ENCODE measurements around the gene LGR4.
A peak's percentile ranks its signal among the peaks of the same experiment; 100 is the strongest.

Gene LGR4

GRCh38 chr11:27381238-27381666 is 91.3 kb downstream of the LGR4 start:
- DNase-seq (ENCODE audit: low read depth, low spot score): no peak

DNA sequence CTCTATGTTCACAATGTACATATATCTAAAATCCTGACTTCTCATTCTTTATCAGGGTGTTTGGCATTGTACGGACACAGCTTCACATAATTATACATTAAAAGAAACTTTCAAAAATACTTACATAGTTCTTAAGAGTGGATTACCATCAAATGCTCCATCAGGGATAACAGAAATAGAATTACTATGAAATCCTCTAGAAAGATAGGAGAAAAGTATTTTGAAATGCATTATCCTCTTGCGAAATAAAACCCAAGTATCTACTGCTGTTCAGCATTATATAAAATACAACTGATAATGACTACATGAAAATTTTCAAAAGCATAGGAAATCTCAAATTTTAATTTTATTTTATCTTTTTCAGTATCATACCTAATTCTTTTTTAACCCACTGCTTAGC is 91.8 kb downstream of the LGR4 start:
- no peak for DNase-seq (ENCODE audit: low read depth, low spot score)

DNA sequence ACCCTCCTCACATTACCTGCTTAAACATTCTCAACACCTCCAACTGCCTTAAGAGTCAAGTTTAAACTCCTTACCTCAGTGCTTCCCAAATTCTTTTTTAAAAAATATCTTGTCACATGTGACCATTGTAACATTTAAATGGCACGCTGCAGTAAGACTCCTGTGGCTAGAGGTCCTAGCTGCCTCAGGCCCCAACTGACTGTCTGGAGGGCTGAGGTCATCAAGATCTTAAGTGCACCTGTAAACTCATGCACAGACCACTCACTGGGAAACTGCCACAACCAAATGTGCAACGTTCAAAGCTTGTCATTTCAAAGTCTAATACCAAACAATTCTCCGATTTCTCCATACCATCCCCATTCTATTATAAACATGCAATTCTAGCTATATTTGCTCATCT is 93.1 kb downstream of the LGR4 start:
- DNase-seq (ENCODE audit: low read depth, low spot score): no peak

GRCh38 chr11:27375370-27375769 is 97.2 kb downstream of the LGR4 start:
- no peak for DNase-seq (ENCODE audit: low read depth, low spot score)

GRCh38 chr11:27373856-27374602 is 98.6 kb downstream of the LGR4 start:
- no peak for DNase-seq (ENCODE audit: low read depth, low spot score)

DNA sequence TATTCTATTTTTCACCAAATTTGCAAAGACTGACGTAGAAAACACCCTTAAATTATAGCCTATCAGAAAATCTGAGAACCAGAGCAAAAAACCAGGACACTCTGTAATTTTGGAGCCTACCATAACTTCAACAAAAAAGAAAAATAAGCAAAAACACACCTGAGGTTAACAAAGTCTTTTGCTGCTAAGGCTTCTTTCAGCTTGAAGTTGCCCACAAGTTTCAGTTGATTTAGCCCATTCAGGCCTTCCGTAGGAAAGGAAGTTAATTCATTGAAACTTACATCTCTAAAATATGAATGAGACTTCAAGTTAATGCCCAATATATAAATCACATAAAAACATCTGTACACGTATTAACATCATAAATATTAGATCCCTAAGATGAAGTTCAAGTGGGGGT is 99.2 kb downstream of the LGR4 start:
- DNase-seq (ENCODE audit: low read depth, low spot score): no peak

DNA sequence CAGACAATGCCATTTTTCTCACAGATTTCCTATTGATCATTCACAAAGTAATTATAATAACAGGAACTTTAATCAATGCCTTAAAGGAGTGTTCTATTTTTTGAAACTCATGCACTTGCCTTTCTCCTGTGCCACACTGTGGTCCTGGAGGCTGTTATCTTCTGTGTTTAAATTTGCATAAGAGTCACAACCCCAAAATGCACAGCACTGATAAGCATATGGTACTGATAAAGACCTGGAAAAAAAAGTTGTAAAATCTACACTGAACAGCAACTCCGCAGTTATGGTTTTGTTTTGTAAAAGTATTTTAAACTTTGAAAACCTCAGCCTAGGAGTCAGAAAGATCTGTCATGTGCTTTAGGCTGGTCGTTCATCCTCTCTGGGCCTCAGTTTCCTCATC is 100.4 kb downstream of the LGR4 start:
- no peak for DNase-seq (ENCODE audit: low read depth, low spot score)

DNA sequence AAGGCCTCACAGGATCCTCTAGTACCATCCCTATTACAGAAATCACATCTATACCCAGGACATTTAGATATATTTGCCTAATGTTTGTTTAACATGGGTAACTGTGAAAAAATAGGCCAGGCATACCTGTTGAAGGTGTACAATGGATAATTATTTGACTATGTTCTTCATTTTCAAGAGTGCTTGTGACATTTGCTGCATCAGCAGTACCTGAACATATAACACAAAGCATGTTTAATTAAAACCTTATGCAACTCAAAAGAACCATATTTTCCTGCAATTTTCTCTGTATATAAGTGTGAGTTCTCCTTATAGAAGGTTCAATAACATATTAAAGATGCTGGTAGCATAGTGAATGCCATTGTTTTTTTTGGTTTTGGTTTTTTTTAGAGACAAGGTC is 101.1 kb downstream of the LGR4 start:
- DNase-seq (ENCODE audit: low read depth, low spot score): no peak

- DNase-seq (ENCODE audit: low read depth, low spot score): no peak
Observed at GRCh38 chr11:27370374-27370773, 102.2 kb downstream of the LGR4 start.

DNA sequence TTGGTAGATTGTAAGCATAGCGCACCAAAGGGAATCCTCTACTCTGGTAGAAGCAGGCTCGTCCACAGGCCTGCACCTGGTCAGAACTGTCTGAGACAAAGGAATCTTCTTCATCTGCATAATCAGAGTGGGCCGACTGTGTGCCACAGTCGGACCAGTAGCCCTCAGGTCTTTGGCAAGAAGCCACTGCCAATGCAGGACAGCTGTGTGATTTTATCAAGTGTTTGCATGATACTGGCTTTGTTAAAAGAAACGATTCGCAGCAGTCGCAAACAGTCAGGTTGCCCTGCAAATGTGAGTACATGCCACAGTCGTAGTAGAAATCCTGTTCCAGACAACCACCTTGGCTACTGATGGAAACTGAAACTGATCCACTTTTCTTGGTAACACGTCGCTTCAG is 104.7 kb downstream of the LGR4 start:
- DNase-seq (ENCODE audit: low read depth, low spot score): no peak

GRCh38 chr11:27363576-27364117 is 108.9 kb downstream of the LGR4 start:
- no peak for DNase-seq (ENCODE audit: low read depth, low spot score)

GRCh38 chr11:27362749-27363575 is 109.6 kb downstream of the LGR4 start, which contains the start of gene CCDC34:
TSS of gene CCDC34 (minus strand) at chr11:27363215. CDS start at chr11:27363194, 21 bp downstream.
- peak; percentile 59 for DNase-seq (ENCODE audit: low read depth, low spot score)

GRCh38 chr11:27361649-27362431 is 110.8 kb downstream of the LGR4 start:
- DNase-seq (ENCODE audit: low read depth, low spot score): no peak

GRCh38 chr11:27358296-27358695 is 114.3 kb downstream of the LGR4 start:
- no peak for DNase-seq (ENCODE audit: low read depth, low spot score)

DNA sequence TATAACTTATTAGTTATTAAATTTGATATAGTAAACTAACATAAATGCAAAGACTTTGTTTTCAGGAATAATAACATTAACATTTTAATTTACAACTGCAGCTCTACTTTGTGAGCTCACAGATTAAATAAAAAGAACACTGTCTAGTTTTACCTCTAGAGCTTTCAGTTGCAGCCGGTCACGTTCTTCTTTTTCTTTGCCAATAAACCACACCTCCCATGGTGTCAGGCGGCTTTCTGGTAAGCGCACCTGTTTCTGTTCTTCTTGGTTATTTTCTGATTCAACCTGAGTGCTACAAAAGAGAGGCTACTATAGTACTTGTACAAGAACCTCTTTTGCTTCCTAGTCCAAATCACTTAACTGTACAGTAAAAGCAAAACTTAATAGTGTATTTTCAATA is 115.3 kb downstream of the LGR4 start:
- no peak for DNase-seq (ENCODE audit: low read depth, low spot score)

- DNase-seq (ENCODE audit: low read depth, low spot score): no peak
Observed at GRCh38 chr11:27356624-27357222, 115.9 kb downstream of the LGR4 start.

DNA sequence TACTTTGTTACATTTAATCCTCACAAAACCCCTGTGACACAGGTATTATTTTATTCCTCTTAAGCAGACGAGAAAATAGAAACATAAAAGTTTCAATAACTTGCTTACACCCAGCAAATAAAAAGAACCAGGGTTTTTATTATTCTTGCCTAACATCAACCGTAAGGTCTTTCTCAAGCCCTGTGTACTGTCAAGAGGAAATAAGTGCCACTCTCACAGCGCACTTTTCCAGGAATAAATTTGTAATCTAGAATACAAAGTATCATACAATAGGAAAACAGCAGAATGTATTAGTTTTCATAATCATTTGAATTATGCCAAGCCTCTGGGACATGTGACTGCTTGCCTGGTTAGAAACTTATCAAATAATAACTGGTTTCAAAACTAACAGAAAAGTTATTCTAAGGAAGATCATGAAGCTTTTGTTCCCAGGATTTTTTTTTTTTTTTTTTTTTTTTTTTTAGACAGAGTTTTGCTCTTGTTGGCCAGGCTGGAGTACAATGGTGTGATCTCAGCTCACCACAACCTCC is 117.0 kb downstream of the LGR4 start:
- DNase-seq (ENCODE audit: low read depth, low spot score): no peak

DNA sequence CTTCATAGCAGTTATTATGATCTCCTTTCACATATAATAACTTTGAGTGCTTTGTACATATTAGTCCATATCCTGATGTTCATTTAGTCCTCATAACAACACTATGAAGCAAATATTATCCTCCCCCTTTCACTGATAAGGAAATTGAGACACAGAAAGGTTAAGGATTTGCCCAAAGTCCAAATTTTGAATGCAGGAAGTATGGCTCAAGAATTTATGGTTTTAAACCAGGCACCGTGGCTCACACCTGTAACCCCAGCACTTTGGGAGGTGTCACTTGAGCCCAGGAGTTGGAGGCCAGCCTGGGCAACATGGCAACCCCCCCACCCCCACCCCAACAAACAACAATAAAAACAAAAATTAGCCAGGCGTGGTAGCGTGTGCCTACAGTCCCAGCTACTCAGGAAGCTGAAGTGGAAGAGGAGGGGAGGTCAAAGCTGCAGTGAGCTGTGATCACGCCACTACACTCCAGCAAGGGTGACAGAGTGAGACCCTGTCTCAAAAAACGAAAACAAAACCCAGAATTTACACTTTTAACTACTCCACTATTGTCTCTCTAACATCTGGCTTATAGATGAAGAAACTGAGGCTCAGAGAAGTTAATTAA is 118.1 kb downstream of the LGR4 start:
- no peak for DNase-seq (ENCODE audit: low read depth, low spot score)

- no peak for DNase-seq (ENCODE audit: low read depth, low spot score)
Observed at GRCh38 chr11:27353593-27354358, 118.8 kb downstream of the LGR4 start.

- no peak for DNase-seq (ENCODE audit: low read depth, low spot score)
Observed at GRCh38 chr11:27352781-27353180, 119.8 kb downstream of the LGR4 start.

Measured in iPS DF 19.7 (cell line).